IMR-90 (cell line): ENCODE measurements around the gene THRA.

Source experiments
- SMC3 ChIP-seq: fragments of 150-350 bp; IDR thresholded peaks from 2 replicates; pipeline ENCODE4 v1.6.1; 2016; ENCODE audit warnings: low read depth, mild to moderate bottlenecking, antibody characterized with exemption, low read length, moderate library complexity
- TF ChIP-seq, protein P1 (sequence below): conservative IDR thresholded peaks from 2 replicates; pipeline ENCODE4 v1.5.1; 2012; ENCODE audit warnings: mild to moderate bottlenecking, low read depth, low read length, improper control_type of control experiment

DNA sequence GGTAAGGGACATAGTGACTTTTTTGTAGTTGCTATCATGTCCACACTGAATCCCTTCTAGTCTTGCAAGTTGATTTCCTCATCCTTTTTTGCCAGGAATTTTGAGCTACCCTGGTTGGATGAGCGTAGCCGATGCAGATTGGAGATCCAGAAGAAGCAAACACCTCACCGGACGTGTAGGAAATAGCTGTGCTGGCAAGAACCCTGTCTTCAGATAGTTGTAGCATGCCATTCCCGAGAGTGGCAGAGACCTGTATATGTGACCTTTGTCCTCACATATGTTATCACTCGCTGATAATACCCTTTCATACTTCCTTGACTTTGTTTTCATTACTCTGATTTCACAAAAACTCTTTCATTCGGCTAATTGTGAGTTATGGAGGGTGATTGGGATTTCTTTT, 71.4 kb downstream of the THRA start:
- TF ChIP-seq, protein P1, sequence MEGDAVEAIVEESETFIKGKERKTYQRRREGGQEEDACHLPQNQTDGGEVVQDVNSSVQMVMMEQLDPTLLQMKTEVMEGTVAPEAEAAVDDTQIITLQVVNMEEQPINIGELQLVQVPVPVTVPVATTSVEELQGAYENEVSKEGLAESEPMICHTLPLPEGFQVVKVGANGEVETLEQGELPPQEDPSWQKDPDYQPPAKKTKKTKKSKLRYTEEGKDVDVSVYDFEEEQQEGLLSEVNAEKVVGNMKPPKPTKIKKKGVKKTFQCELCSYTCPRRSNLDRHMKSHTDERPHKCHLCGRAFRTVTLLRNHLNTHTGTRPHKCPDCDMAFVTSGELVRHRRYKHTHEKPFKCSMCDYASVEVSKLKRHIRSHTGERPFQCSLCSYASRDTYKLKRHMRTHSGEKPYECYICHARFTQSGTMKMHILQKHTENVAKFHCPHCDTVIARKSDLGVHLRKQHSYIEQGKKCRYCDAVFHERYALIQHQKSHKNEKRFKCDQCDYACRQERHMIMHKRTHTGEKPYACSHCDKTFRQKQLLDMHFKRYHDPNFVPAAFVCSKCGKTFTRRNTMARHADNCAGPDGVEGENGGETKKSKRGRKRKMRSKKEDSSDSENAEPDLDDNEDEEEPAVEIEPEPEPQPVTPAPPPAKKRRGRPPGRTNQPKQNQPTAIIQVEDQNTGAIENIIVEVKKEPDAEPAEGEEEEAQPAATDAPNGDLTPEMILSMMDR = no peak
- no peak for TF ChIP-seq SMC3
